Neural cell (in vitro differentiated cells): ENCODE measurements around the gene DLD. TPM values are rescaled to one million over a fixed set of nuclear protein-coding genes. Genes with fewer than 3 reads are reported as not detected.

Experiments
- H2AFZ ChIP-seq: fragments of 200-600, 300-800 bp; sonication (generic), shearing (Covaris generic); 2 replicates; pipeline ENCODE4 v1.6.0; 2014; ENCODE audit warnings: low read depth, mild to moderate bottlenecking, antibody characterized with exemption, low read length, moderate library complexity
- H3F3A ChIP-seq: fragments of 200-600 bp; shearing (Covaris generic); 2 replicates; pipeline ENCODE4 v1.6.1; 2016; ENCODE audit warnings: mild to moderate bottlenecking, moderate library complexity, mixed read lengths, antibody characterized with exemption, low read length; ENCODE audit not compliant: insufficient read depth, poor library complexity, severe bottlenecking
- H3K27ac ChIP-seq: fragments of 200-600, 300-800 bp; sonication (generic), shearing (Covaris generic); 2 replicates; pipeline ENCODE4 v1.5.1; 2014; ENCODE audit warnings: mild to moderate bottlenecking, low read length, moderate library complexity
- H3K27me3 ChIP-seq: fragments of 300-800, 200-600 bp; sonication (generic), shearing (Covaris generic); 2 replicates; pipeline ENCODE4 v1.6.0; 2014; ENCODE audit warnings: mild to moderate bottlenecking, low read depth, low read length, moderate library complexity; ENCODE audit not compliant: insufficient read depth
- H3K36me3 ChIP-seq: fragments of 300-800, 200-600 bp; sonication (generic), shearing (Covaris generic); 2 replicates; pipeline ENCODE4 v1.5.1; 2014; ENCODE audit warnings: mild to moderate bottlenecking, antibody characterized with exemption, low read length, moderate library complexity; ENCODE audit not compliant: insufficient read depth
- H3K4me2 ChIP-seq: fragments of 300-800, 200-600 bp; sonication (generic), shearing (Covaris generic); 2 replicates; pipeline ENCODE4 v1.6.0; 2014; ENCODE audit warnings: mild to moderate bottlenecking, low read length
- H3K4me3 ChIP-seq: fragments of 300-800, 200-600 bp; sonication (generic), shearing (Covaris generic); 2 replicates; pipeline ENCODE4 v1.5.1; 2014; ENCODE audit warnings: mild to moderate bottlenecking, low read length, moderate library complexity
- H3K79me2 ChIP-seq: fragments of 200-600 bp; shearing (Covaris generic); replicated peaks from 2 replicates; pipeline ENCODE4 v1.6.0; 2014; ENCODE audit warnings: mild to moderate bottlenecking, low read length, moderate library complexity; ENCODE audit not compliant: insufficient read depth
- H3K9ac ChIP-seq: fragments of 300-800, 200-600 bp; sonication (generic), shearing (Covaris generic); 2 replicates; pipeline ENCODE4 v1.6.1; 2016; ENCODE audit warnings: mild to moderate bottlenecking, low read length, mixed read lengths
- H3K9me2 ChIP-seq: fragments of 200-600 bp; shearing (Covaris generic); 2 replicates; pipeline ENCODE4 v1.6.1; 2016; ENCODE audit warnings: mild to moderate bottlenecking, low read length, mixed read lengths; ENCODE audit not compliant: insufficient read depth
- H3K9me3 ChIP-seq: fragments of 200-600, 300-800 bp; sonication (generic), shearing (Covaris generic); 2 replicates; pipeline ENCODE4 v1.6.1; 2016; ENCODE audit warnings: mild to moderate bottlenecking, mixed run types, low read length, moderate library complexity, mixed read lengths
- H4K20me1 ChIP-seq: fragments of 200-600 bp; shearing (Covaris generic); 2 replicates; pipeline ENCODE4 v1.6.1; 2016; ENCODE audit warnings: mild to moderate bottlenecking, mixed run types; ENCODE audit not compliant: insufficient read depth
- CTCF ChIP-seq: fragments of 450-650 bp; IDR thresholded peaks from 2 replicates; pipeline ENCODE4 v1.5.1; 2014; ENCODE audit warnings: antibody characterized with exemption, mild to moderate bottlenecking, moderate library complexity; ENCODE audit not compliant: poor library complexity, severe bottlenecking
- EP300 ChIP-seq: fragments of 450-650 bp; conservative IDR thresholded peaks from 2 replicates; pipeline ENCODE4 v1.6.1; 2014; ENCODE audit warnings: antibody characterized with exemption, mild to moderate bottlenecking, moderate library complexity; ENCODE audit not compliant: poor library complexity, severe bottlenecking
- EZH2 ChIP-seq: fragments of 200-600, 300-800 bp; shearing (Covaris generic), sonication (generic); IDR thresholded peaks from 2 replicates; pipeline ENCODE4 v1.6.1; 2014; ENCODE audit warnings: antibody characterized with exemption, low read length, borderline replicate concordance, mild to moderate bottlenecking; ENCODE audit not compliant: insufficient read depth, poor library complexity, severe bottlenecking
- MXI1 ChIP-seq: fragments of 450-650 bp; conservative IDR thresholded peaks from 2 replicates; pipeline ENCODE4 v1.6.1; 2014; ENCODE audit warnings: antibody characterized with exemption, mild to moderate bottlenecking; ENCODE audit not compliant: poor library complexity, severe bottlenecking
- POLR2AphosphoS5 ChIP-seq: IDR thresholded peaks from 2 replicates; pipeline ENCODE4 v1.6.1; 2012
- RAD21 ChIP-seq: fragments of 450-650 bp; conservative IDR thresholded peaks from 2 replicates; pipeline ENCODE4 v1.6.1; 2014; ENCODE audit warnings: antibody characterized with exemption, mild to moderate bottlenecking, moderate library complexity
- SMC3 ChIP-seq: fragments of 450-650 bp; conservative IDR thresholded peaks from 2 replicates; pipeline ENCODE4 v1.6.1; 2014; ENCODE audit warnings: antibody characterized with exemption, mild to moderate bottlenecking, moderate library complexity; ENCODE audit not compliant: poor library complexity
- TAF1 ChIP-seq: IDR thresholded peaks from 2 replicates; pipeline ENCODE4 v1.6.1; 2012; ENCODE audit warnings: low read depth
- polyA plus RNA-seq: library from polyadenylated mRNA; depleted of rRNA; stranded (reverse); fragments of >200 nt; gene quantifications from 2 replicates; pipeline ENCODE4 v1.2.3, GENCODE V29; 2014
- TF ChIP-seq, protein P1 (sequence below): IDR thresholded peaks from 2 replicates; pipeline ENCODE4 v1.6.1; 2012; ENCODE audit warnings: borderline replicate concordance

Gene DLD
- polyA plus RNA-seq, 1 donor from 2014 or later: 214 TPM

DNA sequence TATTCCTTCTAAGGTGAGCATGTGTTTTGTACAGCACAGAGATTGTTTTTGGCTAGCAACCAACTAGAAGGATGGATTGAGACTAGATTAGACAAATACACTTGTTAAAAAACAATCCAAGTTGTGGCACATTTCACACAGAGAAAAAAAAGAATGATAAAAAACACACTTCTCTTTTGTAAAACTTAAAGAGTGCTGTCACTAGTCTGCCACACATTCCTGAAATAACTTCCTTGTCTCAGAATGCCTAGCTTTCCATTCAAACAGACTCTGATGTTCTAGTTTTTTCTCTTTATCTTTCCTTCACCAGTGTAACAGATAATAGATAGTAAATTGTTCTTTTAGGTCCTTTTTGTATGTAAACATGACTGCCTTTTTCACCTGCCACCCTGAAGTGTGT is 11.4 kb downstream of the DLD start:
- Histone ChIP-seq H3K9me2 (no peaks in the 10 kb centered on the region), H3K9ac (no peak overlapping the region), H3K9me3 (no peaks in the 10 kb centered on the region), H3K27ac (no peak overlapping the region), H2AFZ (no peak overlapping the region), H4K20me1 (no peaks in the 10 kb centered on the region), H3K27me3 (no peaks in the 10 kb centered on the region), H3K4me2 (no peak overlapping the region), H3F3A (no peaks in the 10 kb centered on the region), H3K4me3 (no peak overlapping the region), H3K79me2 (peaks cover 28% of the 10 kb centered on the region), H3K36me3 (peaks cover 10% of the 10 kb centered on the region)
- TF ChIP-seq CTCF (no peak), EZH2 (no peak), SMC3 (no peak), EP300 (no peak), TAF1 (no peak), MXI1 (no peak), RAD21 (no peak)
- TF ChIP-seq, protein P1, sequence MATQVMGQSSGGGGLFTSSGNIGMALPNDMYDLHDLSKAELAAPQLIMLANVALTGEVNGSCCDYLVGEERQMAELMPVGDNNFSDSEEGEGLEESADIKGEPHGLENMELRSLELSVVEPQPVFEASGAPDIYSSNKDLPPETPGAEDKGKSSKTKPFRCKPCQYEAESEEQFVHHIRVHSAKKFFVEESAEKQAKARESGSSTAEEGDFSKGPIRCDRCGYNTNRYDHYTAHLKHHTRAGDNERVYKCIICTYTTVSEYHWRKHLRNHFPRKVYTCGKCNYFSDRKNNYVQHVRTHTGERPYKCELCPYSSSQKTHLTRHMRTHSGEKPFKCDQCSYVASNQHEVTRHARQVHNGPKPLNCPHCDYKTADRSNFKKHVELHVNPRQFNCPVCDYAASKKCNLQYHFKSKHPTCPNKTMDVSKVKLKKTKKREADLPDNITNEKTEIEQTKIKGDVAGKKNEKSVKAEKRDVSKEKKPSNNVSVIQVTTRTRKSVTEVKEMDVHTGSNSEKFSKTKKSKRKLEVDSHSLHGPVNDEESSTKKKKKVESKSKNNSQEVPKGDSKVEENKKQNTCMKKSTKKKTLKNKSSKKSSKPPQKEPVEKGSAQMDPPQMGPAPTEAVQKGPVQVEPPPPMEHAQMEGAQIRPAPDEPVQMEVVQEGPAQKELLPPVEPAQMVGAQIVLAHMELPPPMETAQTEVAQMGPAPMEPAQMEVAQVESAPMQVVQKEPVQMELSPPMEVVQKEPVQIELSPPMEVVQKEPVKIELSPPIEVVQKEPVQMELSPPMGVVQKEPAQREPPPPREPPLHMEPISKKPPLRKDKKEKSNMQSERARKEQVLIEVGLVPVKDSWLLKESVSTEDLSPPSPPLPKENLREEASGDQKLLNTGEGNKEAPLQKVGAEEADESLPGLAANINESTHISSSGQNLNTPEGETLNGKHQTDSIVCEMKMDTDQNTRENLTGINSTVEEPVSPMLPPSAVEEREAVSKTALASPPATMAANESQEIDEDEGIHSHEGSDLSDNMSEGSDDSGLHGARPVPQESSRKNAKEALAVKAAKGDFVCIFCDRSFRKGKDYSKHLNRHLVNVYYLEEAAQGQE: no peak

GRCh38 chr7:107907790-107908189 is 16.8 kb downstream of the DLD start:
- TF ChIP-seq, protein P1: no peak
- TF ChIP-seq TAF1 (no peak), RAD21 (no peak), EP300 (no peak), MXI1 (no peak), EZH2 (no peak), SMC3 (no peak), POLR2AphosphoS5 (no peak), CTCF (no peak)
- H3K4me3 ChIP-seq: no peak overlapping the region
- no peak overlapping the region for H3K4me2 ChIP-seq
- H3K27me3 ChIP-seq: no peaks in the 10 kb centered on the region
- H3K79me2 ChIP-seq: no peaks in the 10 kb centered on the region
- H4K20me1 ChIP-seq: no peaks in the 10 kb centered on the region
- no peak overlapping the region for H3K9ac ChIP-seq
- H3K9me3 ChIP-seq: no peaks in the 10 kb centered on the region
- peaks cover 26% of the 10 kb centered on the region for H3K36me3 ChIP-seq
- H3F3A ChIP-seq: no peaks in the 10 kb centered on the region
- no peak overlapping the region for H3K27ac ChIP-seq
- H2AFZ ChIP-seq: no peak overlapping the region
- H3K9me2 ChIP-seq: no peaks in the 10 kb centered on the region
